T-helper 22 cell (primary cell): ENCODE measurements around the gene SYT12.
A peak's percentile ranks its signal among the peaks of the same experiment; 100 is the strongest.

Source experiments
- DNase-seq: peaks from one replicate; pipeline ENCODE4 v3.0.0-alpha.2; 2020; ENCODE audit warnings: low read depth

Gene SYT12

DNA sequence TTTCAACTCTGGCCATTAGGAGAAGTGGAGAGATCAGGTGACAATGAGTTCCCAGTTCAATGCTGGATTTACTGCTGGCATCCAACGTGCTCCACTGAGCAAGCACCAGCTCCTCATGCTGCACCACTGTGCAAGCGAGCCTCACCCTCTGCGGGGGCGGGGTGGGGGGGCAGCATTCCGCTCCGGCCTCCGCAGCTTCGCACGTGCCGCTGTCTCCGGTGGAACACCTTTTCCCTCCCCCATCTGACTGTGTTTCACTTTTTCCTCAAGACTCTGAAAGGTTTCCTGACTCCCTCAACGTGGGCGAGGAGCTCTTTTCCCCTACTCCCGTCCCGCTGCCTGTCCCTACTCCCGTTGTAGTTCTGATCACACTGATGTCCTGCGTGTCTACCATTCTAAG lies 32.9 kb downstream of the SYT12 start:
- no peak for DNase-seq

DNA sequence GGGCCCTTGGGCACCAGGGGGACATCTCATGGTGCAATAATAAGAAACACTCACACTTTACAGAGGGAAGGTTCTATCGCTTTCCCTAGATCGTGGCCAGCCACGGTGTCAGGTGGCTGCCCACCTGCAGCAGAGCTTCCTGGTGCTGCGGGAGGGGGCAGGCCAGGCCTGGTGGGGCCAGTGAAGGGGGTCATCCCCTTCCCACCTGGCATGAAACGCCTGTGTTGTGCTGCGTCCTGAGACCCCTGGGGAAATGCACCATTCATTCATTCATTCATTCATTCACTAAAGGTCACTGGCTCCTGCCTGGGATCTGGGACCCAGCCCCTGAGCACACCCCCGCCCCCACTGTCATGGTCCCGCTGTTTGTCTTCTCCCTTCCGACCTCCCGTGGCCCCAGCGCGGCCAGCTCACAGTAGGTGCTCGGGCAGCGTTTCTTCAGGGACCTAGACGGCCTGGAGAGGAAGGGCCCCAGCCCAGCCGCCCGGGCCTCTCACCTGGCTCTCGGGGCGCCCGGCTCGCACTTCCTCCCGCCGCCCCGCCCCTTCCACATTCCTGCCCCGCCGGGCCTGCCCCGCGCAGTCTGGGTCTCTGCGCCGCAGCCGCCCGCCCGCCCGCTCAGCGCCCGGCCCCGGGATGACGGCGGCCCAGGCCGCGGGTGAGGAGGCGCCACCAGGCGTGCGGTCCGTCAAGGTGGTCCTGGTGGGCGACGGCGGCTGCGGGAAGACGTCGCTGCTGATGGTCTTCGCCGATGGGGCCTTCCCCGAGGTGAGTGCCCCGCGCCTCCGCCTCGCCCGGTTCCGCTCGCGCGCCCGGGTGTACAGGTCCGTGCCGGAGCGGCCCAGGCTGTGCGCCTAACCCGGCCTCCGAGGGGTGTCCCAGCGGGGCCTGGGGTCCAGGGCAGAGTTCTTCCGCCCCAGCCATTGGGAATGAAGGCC lies 33.6 kb downstream of the SYT12 start, which contains the start of gene RHOD:
RHOD (plus strand) TSS at position 581 of the 938 bp plus-strand sequence; CDS start at position 637, 56 bp downstream.
- DNase-seq = no peak

DNA sequence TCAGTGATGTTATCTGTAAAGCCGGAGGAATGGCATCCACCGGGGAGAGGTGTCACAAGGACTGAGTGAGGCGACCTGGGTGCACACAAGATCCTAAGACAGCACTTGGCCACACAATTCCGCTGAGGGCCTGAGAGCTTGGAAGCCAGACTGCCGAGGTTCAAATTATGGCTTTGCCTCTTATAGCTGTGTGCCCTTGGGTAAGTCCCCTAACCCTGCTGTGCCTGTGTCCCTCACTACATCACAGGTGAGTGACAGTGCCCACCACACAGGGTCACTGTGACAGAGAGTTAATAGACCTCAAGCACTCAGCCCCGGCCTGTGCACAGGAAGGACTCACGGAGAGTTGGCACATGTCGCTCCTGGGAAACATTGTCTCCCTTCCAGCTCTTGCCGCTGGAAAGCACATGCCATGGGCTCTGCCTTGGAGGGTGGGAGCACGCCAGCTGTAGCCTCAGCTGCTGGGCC lies 34.3 kb downstream of the SYT12 start:
- no peak for DNase-seq

DNA sequence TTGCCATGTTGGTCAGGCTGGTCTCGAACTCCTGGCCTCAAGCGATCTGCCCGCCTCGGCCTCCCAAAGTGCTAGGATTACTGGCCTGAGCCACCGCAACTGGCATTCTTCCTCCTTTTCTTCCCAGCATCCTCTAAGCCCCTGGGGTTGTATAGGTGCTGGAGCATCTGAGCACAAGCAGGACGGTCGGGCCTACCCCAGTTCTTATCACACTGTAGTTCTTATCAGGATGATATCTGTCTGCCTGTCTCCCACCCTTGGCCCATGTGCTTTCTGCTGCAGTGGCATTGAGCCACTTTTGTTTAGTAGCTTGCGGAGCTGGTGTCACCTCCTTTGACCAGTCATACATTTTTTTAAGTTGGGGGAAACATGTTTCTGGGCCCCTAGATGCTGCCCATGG lies 35.6 kb downstream of the SYT12 start:
- DNase-seq = no peak

DNA sequence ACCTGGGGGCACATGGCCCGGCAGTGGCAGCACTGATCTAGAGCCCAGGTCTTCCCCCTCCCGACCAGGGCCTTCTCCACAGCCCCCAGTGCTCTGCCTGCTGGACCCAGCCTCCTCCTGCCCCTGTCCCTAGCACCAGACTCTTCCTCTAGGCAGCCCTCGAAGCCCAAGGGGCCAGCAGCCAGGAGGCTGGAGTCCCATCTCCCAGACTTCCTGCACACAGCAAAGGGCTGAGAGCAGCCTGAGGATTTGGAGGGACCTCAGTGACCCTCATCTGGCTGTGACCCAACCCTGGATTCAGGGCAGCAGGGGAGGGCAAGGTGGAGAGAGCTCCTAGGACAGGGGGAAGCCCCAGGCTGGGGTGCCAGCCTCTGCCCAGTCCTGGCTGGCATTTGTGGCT lies 36.7 kb downstream of the SYT12 start:
- DNase-seq = no peak

DNA sequence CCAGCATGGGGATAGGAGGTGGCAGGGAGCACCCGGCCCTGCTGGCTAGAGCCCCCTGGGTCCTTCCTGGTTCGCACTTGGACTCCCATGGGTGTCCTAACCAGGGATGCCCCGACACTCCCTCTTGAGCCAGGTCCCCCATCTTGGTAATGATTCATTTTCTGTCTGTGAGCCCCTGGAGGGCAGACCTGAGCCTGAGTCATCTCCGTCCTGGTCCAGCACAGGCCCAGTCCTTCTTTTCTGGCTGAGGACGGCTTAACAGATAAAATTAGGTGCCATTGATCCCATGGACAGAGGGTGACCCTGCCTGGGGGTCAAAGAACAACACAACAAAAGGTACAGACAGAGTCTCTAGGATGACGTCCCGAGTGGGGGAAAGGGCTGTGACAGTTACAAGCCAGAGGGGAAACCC lies 37.2 kb downstream of the SYT12 start:
- DNase-seq = no peak

DNA sequence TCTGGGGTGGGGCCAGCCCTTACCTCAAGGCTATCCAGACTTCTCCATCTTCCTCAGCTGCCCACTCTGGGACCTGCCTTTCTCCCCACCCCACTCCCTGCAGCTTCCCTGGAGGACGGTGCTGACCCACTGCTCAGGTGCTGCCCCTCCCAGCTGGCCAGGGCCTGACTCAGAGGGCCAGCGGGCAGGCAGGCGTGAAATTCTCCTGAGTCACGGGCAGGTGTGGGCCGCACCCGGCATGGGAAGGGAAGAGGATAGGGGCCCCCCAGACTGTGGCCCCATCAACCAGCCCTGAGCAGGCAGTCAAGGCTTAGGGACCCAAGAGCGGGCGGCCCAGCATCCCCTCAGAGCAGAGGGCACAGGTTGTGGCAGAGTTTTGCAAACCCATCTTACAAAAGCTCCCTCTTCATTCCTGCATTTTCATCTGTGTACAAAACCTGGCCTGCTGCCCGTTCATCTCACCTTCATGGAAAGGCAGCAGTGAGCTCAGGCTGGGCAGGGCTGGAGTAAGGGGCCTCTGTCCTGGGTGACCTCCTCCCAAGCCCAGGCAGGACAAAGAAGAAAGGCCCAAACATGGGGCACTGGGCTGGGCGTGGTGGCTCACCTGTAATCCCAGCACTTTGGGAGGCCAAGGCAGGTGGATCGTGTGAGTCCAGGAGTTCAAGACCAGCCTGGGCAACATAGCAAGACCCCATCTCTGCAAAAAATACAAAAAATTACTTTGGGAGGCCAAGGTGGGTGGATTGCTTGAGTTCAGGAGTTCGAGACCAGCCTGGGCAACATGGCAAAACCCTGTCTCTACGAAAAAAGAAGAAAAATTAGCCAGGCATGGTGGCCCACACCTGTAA lies 39.8 kb downstream of the SYT12 start:
- no peak for DNase-seq

DNA sequence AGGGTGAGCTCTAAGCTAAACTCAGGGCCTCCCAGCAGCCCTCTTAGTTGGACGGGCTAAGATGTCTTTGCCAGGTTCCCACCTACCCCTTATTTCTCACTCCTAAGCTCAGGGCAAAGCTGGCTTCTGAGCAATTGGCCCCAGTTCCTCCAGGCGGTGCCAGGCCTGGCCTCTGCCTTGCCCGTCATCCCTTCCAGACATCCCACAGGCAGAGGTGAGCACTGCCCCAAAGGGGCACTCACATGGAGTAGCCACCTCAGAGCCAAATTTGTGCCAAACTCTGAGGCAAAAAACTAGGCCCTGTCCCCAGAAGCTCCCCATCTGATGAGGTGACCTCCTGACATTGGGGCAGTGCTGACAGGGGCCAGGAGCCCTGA lies 43.4 kb downstream of the SYT12 start:
- no peak for DNase-seq

DNA sequence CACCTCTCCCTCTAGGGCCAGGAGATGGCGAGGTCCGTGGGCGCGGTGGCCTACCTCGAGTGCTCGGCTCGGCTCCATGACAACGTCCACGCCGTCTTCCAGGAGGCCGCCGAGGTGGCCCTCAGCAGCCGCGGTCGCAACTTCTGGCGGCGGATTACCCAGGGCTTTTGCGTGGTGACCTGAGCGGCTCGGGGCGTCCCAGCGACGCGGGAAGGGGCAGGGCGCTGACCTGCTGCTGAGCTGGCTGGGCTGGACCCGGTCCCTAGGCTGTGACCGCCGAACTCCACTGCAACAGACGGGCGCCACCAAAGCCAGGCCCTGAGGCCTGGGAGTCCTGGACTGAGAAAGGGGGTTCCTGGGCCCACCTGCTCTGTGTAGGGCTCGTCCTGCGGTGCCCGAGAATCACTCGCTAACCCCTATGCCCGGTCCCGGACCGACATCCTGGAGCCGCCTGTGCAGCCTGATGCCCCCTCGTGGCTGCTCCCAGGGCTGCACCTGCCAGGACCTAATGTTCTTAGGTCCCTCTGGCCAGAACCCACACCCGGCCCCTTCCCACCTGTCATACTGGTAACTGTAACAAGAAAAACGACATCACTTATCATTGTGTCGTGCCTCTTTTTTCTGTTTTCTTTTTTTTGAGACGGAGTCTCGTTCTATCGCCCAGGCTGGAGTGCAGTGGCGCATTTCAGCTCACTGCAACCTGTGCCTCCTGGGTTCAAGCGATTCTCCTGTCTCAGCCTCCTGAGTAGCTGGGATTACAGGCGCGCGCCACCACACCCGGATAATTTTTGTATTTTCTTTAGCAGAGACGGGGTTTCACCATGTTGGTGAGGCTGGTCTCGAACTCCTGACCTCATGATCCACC lies 48.7 kb downstream of the SYT12 start:
- DNase-seq = peak; percentile 35

DNA sequence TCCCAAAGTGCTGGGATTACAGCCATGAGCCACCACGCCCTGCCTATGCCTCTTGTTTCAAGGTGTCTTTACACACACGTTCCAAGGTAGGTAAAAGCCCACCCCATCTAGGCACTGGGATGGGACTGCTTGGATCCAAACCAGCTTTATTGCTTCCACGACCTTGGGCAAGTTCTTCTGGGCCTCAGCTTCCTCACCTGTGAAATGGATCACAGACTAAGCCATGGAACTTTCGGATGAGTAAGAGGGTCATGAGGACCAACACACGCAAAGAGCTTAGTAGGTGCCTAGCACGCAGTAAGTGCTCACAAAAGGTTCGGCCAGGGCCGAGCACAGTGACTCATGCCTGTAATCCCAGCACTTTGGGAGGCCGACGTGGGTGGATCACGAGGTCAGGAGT lies 49.4 kb downstream of the SYT12 start:
- no peak for DNase-seq

DNA sequence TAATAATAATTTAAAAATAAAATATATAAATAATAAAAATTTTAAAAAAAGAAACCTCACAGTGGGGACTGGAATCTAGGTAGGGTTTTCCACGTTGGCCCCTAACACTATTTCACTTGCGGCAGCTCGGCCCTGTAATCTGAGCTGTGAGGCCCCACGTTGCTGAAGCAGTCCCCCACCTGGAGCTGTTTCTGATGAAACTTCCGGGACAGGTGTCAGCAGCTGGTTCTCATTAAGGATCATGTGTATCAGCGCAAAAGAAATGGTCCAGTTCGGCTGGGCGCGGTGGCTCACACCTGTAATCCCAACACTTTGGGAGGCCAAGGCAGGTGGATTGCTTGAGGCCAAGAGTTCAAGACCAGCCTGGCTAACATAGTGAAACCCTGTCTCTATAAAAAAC lies 51.0 kb downstream of the SYT12 start:
- DNase-seq = no peak

DNA sequence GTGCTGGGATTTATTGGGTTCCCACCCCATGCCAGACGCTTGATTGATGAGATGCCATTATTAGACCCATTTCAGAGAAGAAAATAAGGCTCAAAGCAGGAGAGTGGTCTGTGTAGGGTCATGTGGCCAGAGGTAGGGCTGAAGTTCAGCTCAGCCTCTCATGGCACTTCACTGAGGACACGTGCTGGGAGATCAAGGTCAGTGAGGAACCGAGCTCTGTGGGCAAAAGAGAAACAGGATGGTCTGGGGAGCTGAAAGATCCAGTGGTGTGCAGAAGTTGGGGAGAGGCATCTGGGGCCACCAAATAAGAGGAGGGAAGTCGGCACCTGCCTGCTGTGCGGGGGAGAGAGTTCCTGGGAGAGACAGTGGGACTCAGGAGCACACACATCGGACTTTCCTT lies 53.3 kb downstream of the SYT12 start:
- no peak for DNase-seq

DNA sequence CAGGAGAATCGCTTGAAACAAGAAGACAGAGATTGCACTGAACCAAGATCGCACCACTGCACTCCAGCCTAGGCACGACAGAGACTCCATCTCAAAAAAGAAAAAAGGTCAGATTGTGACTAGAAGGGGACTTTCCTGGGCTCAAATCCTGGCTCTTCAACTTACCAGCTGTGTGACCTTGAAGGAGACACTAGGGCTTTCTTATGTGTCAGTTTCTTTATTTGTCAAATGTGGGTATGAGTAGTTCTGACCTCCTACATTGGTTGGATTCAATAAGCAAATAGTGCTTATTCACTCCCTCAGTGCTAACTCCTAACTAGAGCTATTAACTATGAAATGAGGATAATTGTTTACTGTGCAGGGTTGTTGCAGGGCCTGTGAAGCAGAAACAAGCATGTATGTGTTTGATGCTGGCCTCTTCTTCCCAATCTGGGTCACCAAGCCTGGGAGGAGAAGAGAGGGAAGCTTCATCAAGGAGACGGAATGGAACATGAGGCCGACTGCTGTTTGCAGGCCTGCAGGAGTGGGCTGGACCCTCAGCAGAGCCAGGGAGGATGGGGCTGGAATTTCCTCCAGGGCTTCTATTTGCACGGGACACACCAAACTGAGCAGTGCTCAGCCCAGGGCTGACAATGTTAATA lies 56.3 kb downstream of the SYT12 start:
- no peak for DNase-seq

DNA sequence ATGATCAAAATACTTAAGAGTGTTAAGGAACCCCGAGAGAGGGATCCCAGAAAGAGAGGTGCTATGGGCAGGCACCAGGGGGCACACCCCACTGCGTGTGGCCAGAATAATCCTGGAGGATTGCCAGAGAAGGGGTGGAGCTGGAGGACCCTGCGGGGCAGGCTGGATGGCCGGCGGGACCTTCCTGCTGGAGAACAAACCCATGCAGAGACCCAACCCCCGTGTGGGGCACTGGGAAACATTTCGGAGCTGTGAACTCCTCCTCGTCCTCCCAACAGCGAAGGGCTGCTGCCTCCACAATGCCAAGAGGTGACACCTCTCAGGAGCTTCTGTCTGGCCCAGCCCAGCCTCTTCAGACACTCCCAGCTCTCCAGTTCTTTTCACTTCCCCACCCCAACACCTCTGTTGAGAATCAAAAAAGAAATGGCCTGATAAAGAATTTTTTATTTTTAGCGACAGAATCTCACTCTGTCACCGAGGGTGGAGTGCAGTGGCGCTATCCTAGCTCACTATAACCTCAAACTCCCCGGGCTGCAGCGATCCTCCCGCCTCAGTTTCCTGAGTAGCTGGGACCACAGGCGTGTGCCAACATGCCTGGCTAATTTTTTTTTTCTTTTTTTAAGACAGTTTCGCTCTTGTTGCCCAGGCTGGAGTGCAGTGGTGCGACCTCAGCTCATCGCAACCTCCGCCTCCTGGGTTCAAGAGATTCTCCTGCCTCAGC lies 59.3 kb downstream of the SYT12 start:
- DNase-seq = no peak

DNA sequence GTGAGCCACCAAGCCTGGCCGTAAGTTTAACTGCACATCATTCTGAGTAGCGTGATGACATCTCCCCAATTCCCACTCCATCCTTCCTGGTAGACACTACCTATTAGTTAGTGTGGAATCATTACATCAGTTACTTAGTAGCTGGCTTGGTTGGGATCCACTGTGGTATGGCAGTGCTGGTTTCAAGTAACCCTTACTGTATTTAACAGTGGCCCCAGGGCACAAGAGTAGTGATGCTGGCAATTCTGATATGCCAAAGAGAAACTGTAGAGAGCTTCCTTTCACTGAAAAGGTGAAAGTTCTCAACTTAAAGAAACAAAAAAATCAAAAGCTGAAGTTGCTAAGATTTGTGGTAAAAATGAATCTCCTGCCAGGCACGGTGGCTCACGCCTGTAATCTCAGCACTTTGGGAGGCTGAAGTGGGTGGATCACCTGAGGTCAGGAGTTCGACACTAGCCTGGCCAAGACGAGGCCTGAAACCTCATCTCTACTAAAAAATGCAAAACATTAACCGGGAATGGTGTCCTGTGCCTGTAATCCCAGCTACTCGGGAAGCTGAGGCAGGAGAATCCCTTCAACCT lies 60.9 kb downstream of the SYT12 start:
- DNase-seq = no peak

DNA sequence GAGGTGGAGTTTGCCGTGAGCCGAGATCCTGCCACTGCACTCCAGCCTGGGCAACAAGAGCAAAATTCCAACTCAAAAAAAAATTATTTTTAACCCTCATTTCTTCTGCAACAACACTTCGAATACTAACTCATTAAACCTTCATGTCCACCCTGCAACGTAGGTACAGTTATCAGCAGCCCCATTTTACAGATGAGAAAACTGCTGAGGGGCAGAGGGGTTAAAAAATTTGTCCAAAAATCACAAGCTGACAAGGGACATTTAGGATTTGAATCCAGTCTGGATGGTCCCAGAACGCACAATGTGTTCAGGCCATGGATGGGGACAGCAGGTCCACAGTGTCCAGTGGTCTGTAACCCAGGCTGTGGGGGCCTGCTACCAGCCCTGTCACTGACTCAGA lies 62.7 kb downstream of the SYT12 start:
- DNase-seq = no peak

DNA sequence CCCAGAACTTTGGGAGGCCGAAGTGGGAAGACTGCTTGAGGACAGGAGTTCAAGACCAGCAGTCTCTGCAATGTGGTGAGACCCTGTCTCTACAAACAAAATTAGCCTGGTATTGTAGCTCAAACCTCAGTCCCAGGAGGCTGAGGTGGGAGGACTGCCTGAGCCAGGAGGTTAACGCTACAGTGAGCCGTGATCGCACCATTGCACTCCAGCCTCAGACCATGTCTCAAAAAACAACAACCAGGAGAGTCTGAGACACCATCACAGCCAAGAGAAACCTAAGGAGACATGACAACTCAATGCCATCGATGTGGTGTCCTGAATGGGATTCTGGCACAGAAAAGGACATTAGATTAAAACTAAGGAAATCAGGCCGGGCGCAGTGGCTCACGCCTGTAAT lies 67.8 kb downstream of the SYT12 start:
- no peak for DNase-seq

DNA sequence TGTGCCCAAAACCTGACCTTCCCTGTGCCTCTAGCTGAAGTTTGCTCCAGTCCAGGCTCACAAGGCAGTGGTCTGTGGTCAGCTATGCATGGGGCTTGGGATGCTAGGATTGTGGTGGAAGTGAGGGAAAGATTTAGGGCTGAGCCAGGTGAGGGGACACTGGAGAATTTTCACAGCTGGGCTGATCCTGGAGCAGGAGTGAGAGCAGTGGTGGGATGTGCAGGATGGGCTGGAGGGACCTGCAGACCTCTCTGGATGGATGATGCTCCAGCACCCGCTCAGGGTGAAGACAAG lies 72.2 kb downstream of the SYT12 start:
- no peak for DNase-seq

DNA sequence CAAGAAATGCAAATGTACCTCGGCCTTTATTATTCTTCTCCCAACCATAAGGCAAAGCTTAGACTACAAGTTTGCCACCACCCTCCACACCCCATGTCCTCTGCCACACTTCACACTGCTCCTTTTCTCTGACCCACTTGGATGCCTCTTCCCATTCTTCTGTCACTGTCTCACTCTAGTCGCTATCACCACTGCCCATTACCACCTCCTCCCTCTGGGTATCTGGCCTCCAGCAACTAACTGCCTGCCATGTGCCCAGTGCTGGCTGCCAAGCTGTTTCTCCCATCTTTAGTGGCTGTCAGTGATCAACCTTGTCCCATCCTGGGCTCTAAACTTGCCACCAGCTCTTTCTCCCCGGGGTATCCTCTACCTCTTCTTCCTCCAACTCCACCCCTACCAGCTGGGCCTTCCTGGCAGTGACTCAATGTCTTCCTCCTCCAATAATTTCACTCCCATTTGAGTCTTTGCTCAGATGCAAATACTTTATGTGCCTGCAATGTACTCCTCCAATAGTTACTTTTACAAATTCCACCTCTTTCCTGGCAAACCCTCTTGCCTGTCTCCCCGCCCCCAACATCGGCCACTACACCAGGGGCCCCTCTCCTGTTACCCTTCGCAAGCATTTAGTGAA lies 76.0 kb downstream of the SYT12 start:
- DNase-seq = no peak

DNA sequence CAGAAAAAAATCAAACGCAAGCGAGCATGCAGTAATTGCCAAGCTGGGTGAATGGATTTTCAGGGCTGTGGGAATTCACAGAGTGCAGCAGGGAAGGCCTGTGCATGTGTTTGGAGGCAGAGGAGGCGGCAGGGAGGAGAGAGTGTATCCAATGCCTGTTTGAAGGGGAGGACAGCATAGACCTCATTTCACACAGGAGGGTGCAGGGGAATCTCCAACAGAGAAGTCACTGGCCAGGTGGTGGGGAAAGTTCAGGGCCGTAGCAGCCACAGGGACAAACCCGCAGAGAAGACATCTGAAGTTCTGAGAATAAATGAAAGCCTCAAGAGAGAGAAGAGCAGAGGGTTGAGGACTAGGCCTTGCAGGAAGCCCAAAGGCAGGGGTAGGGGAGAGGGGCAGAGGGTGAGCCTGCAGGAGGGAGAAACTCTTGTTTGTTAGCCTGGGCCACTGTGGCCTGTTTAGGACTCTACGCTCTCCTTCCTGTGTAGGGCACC lies 76.9 kb downstream of the SYT12 start:
- DNase-seq = no peak
